ENCODE measurements around the gene ACOT11.

The ACOT11 gene

DNA sequence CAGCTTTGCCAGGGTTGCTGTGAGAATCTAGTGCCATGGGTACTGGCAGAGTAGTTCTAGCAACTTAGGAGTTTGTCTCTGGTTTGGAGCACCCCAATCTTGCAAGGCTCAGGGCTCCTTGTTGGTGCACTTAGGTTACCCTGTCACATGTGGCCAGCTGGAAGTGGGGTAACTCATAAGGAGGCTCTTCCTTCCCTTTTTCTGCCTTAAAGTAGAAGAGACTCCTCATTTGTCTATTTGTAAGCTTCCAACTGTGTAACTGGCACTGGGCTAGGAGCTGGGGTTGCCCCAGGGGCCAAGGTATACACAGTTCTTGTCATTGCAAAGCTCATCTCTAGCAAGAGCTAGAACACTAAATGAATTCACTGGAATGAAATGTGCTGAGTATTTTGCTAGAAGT lies 104.1 kb downstream of the ACOT11 start:
- Histone ChIP-seq H4K20me1 (ENCODE audit: insufficient read depth, low read length) (no peaks in the 10 kb centered on the region), H3K9ac (ENCODE audit: low read depth, low read length) (no peak overlapping the region), H3K27me3 (ENCODE audit: insufficient read depth, low read length, poor library complexity) (peaks cover 4% of the 10 kb centered on the region), H3K27ac (ENCODE audit: low read length) (no peak overlapping the region), H3K79me2 (ENCODE audit: insufficient read depth, low read length) (no peaks in the 10 kb centered on the region), H2AFZ (ENCODE audit: low read depth, low read length) (no peak overlapping the region), H3K36me3 (ENCODE audit: insufficient read depth, low read length) (no peaks in the 10 kb centered on the region), H3K4me1 (ENCODE audit: insufficient read depth, low read length) (no peaks in the 10 kb centered on the region), H3K4me2 (ENCODE audit: insufficient read depth, low read length) (no peak overlapping the region), H3K9me3 (ENCODE audit: insufficient read depth, low read length, severe bottlenecking) (no peaks in the 10 kb centered on the region), H3K4me3 (ENCODE audit: low read depth in 1 of 2, low read length in 2 of 2) (no peak overlapping the region)
- ATAC-seq (ENCODE audit: insufficient read depth, low read depth) (no peak), DNase-seq (no peak)
- TF ChIP-seq EZH2 (IDR thresholded peaks at IDR 0.05; ENCODE audit: borderline replicate concordance, low read depth, low read length, severe bottlenecking) (no peak), CTCF (IDR thresholded peaks at IDR 0.05; ENCODE audit: borderline replicate concordance, extremely low read depth, low read length, poor library complexity, severe bottlenecking) (no peak)

- no peaks in the 10 kb centered on the region for H4K20me1 ChIP-seq (ENCODE audit: insufficient read depth, low read length)
- H2AFZ ChIP-seq (ENCODE audit: low read depth, low read length) = no peak overlapping the region
- H3K9ac ChIP-seq (ENCODE audit: low read depth, low read length) = no peak overlapping the region
- no peaks in the 10 kb centered on the region for H3K4me1 ChIP-seq (ENCODE audit: insufficient read depth, low read length)
- no peak overlapping the region for H3K27ac ChIP-seq (ENCODE audit: low read length)
- no peak overlapping the region for H3K4me3 ChIP-seq (ENCODE audit: low read depth in 1 of 2, low read length in 2 of 2)
- H3K27me3 ChIP-seq (ENCODE audit: insufficient read depth, low read length, poor library complexity) = peaks cover 4% of the 10 kb centered on the region
- H3K36me3 ChIP-seq (ENCODE audit: insufficient read depth, low read length) = no peaks in the 10 kb centered on the region
- no peaks in the 10 kb centered on the region for H3K79me2 ChIP-seq (ENCODE audit: insufficient read depth, low read length)
- peaks cover 2% of the 10 kb centered on the region for H3K9me3 ChIP-seq (ENCODE audit: insufficient read depth, low read length, severe bottlenecking)
- ATAC-seq (ENCODE audit: insufficient read depth, low read depth) (no peak), DNase-seq (no peak)
- no peak overlapping the region for H3K4me2 ChIP-seq (ENCODE audit: insufficient read depth, low read length)
- no peak for TF ChIP-seq EZH2 (IDR thresholded peaks at IDR 0.05; ENCODE audit: borderline replicate concordance, low read depth, low read length, severe bottlenecking)
- TF ChIP-seq CTCF (IDR thresholded peaks at IDR 0.05; ENCODE audit: borderline replicate concordance, extremely low read depth, low read length, poor library complexity, severe bottlenecking) = no peak
Observed at GRCh38 chr1:54653036-54653435, 105.0 kb downstream of the ACOT11 start.

- Histone ChIP-seq H3K4me2 (ENCODE audit: insufficient read depth, low read length) (no peak overlapping the region), H3K27me3 (ENCODE audit: insufficient read depth, low read length, poor library complexity) (no peaks in the 10 kb centered on the region), H3K36me3 (ENCODE audit: insufficient read depth, low read length) (no peaks in the 10 kb centered on the region), H3K9ac (ENCODE audit: low read depth, low read length) (no peak overlapping the region), H3K27ac (ENCODE audit: low read length) (no peak overlapping the region), H3K4me1 (ENCODE audit: insufficient read depth, low read length) (no peaks in the 10 kb centered on the region), H3K4me3 (ENCODE audit: low read depth in 1 of 2, low read length in 2 of 2) (no peak overlapping the region), H4K20me1 (ENCODE audit: insufficient read depth, low read length) (no peaks in the 10 kb centered on the region), H3K9me3 (ENCODE audit: insufficient read depth, low read length, severe bottlenecking) (peaks cover 4% of the 10 kb centered on the region), H2AFZ (ENCODE audit: low read depth, low read length) (no peak overlapping the region), H3K79me2 (ENCODE audit: insufficient read depth, low read length) (no peaks in the 10 kb centered on the region)
- no peak for DNase-seq
- TF ChIP-seq EZH2 (IDR thresholded peaks at IDR 0.05; ENCODE audit: borderline replicate concordance, low read depth, low read length, severe bottlenecking) = no peak
- no peak for TF ChIP-seq CTCF (IDR thresholded peaks at IDR 0.05; ENCODE audit: borderline replicate concordance, extremely low read depth, low read length, poor library complexity, severe bottlenecking)
- ATAC-seq (ENCODE audit: insufficient read depth, low read depth) = no peak
Observed at GRCh38 chr1:54658164-54658913, 110.3 kb downstream of the ACOT11 start.
